C4-2B (cell line): ENCODE measurements around the gene PTGR1.

Experiments
- H3K27ac ChIP-seq: fragments of 450-650 bp; 2 replicates; pipeline ENCODE4 v1.5.1; 2017
- ZFX ChIP-seq: fragments of 450-650 bp; IDR thresholded peaks from 2 replicates; pipeline ENCODE4 v1.6.1; 2017
- TF ChIP-seq, protein P1 (sequence below): fragments of 450-650 bp; conservative IDR thresholded peaks from 2 replicates; pipeline ENCODE4 v1.5.1; 2017; ENCODE audit warnings: mild to moderate bottlenecking

The PTGR1 gene

GRCh38 chr9:111613436-111614040 lies 14.1 kb upstream of the PTGR1 start:
- no peak overlapping the region for H3K27ac ChIP-seq
- TF ChIP-seq, protein P1, sequence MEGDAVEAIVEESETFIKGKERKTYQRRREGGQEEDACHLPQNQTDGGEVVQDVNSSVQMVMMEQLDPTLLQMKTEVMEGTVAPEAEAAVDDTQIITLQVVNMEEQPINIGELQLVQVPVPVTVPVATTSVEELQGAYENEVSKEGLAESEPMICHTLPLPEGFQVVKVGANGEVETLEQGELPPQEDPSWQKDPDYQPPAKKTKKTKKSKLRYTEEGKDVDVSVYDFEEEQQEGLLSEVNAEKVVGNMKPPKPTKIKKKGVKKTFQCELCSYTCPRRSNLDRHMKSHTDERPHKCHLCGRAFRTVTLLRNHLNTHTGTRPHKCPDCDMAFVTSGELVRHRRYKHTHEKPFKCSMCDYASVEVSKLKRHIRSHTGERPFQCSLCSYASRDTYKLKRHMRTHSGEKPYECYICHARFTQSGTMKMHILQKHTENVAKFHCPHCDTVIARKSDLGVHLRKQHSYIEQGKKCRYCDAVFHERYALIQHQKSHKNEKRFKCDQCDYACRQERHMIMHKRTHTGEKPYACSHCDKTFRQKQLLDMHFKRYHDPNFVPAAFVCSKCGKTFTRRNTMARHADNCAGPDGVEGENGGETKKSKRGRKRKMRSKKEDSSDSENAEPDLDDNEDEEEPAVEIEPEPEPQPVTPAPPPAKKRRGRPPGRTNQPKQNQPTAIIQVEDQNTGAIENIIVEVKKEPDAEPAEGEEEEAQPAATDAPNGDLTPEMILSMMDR: no peak
- TF ChIP-seq ZFX: no peak

GRCh38 chr9:111610845-111611244 lies 11.4 kb upstream of the PTGR1 start:
- no peak for TF ChIP-seq ZFX
- TF ChIP-seq, protein P1: no peak
- no peak overlapping the region for H3K27ac ChIP-seq

- no peak overlapping the region for H3K27ac ChIP-seq
- no peak for TF ChIP-seq ZFX
- TF ChIP-seq, protein P1: no peak
Measured at GRCh38 chr9:111610149-111610548, 10.7 kb upstream of the PTGR1 start.

DNA sequence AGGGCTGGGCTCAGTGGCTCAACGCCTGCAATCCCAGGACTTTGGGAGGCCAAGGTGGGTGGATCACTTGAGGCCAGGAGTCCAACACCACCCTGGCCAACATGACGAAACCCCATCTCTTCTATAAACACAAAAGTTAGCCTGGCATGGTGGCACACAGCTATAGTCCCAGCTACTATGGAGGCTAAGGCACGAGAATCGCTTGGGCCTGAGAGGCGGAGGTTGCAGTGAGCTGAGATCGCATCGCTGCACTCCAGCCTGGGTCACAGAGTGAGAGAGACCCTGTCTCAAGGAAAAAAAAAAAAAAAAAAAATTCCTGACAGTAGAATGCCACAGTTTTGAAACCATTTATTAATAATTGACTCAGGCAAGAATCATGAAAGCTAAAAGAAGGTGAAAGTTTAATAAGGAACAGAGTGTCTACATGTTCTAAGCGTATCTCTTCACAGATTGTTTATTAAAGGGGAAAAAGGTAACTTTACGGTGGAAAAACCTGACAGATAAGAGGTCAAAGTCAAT lies 5.7 kb upstream of the PTGR1 start:
- H3K27ac ChIP-seq: peak overlapping the region; percentile 49
- TF ChIP-seq ZFX: no peak
- TF ChIP-seq, protein P1: no peak

DNA sequence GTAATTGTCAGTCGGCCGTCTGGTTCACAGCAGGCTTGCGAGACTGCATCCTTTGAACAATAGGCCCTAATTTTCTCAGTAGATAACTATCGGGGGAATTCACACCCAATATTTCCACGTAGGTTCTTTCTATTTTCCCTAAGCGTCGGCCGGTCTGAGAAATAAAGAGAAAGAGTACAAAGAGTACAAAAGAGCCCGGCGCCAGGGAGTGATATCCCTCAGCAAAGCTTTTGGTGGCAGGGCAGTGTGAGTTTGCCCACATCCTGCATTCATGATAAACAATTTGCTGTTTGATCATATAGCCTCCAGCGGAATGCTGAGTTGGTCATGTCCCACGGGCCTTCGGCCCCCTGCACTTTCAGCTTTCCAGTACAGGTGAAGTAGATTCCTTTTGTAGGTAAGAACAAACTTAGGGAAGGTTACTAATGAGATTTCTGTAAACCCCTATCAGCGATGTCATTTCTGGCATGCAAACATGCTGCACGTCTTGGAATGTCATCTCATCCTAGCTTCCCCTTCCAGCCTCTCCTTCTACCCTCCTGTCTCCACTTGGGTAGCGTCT lies 4.7 kb upstream of the PTGR1 start:
- TF ChIP-seq, protein P1: no peak
- TF ChIP-seq ZFX: no peak
- H3K27ac ChIP-seq: no peak overlapping the region

GRCh38 chr9:111603041-111603440 lies 3.6 kb upstream of the PTGR1 start:
- no peak overlapping the region for H3K27ac ChIP-seq
- no peak for TF ChIP-seq ZFX
- TF ChIP-seq, protein P1: no peak

- peak overlapping the region; percentile 74 for H3K27ac ChIP-seq
- TF ChIP-seq, protein P1: no peak
- TF ChIP-seq ZFX: no peak
Measured at GRCh38 chr9:111601237-111602018, 2.0 kb upstream of the PTGR1 start.
